Hematopoietic multipotent progenitor cell treated with erythropoietin and hydrocortisone succinate and interleukin-3 and kit ligand, for 6 days (in vitro differentiated cells): ENCODE data around the gene PDE6A.
"Not testable (repeated sequence)": the region's sequence is repeated elsewhere in the genome, so short reads cannot be mapped to it uniquely, and the experiment has no call there.

Experiments used
- DNase-seq: peaks from one replicate; pipeline ENCODE4 v3.0.0-alpha.2; 2015

The PDE6A gene

DNA sequence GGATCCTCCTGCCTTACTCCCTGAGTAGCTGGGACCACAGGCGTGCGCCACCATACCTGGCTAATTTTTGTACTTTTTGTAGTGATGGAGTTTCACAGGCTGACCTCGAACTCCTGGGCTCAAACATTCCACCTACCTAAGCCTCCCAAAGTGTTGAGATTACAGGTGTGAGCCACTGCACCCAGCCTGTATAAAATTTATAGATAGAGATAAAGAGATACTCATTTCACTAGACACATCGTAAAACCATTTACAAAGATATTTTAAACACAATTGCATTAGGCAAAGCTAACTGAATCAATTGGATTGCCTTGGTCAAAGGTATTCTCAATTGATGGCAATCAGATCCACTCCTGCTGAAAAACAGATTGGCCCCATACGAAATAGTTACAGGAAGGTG lies 52.0 kb downstream of the PDE6A start:
- DNase-seq, result no peak

DNA sequence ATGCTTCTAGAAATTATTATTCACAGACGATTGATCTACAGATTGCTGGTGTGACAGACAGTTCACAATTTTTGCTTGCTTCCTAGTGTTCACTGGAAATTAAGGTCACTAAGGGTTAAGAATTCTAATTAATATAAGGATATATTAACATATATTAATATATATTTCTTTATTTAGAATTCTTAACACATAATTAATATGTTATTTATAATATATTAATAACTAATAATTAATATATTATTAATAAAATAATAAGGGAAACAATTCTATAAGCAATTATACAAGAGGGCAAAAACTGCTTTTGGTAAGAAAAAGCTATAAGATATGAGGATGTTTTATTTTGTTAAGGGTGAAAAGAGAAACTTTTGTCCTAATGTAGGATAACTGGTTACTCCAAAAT lies 56.3 kb downstream of the PDE6A start:
- no peak for DNase-seq

DNA sequence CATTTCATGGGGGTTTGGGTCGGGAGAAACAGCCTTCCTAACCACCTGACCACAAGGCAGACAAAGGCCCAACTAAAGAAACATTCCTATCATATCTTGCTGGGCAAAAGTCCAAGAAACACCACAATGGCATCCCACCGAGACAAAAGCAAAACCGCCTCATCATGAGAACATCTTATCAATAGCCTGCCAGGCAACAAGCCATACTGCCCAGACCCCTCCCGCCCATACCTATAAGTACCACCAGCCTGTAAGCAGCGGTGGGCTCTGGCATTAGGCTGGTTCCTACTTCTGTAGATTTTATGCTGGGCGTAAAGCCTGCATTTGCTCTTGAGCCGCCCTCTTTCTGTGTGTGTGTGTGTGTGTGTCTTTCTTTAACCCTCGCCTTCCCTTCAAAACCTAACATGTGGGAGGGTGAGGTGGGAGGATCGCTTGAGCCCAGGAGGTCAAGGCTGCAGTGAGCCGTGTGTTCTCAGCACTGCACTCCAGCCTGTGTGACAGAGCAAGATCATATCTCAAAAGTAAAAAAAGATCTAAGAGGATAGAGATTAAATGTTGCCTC lies 56.9 kb downstream of the PDE6A start:
- DNase-seq, result peak; percentile 99

DNA sequence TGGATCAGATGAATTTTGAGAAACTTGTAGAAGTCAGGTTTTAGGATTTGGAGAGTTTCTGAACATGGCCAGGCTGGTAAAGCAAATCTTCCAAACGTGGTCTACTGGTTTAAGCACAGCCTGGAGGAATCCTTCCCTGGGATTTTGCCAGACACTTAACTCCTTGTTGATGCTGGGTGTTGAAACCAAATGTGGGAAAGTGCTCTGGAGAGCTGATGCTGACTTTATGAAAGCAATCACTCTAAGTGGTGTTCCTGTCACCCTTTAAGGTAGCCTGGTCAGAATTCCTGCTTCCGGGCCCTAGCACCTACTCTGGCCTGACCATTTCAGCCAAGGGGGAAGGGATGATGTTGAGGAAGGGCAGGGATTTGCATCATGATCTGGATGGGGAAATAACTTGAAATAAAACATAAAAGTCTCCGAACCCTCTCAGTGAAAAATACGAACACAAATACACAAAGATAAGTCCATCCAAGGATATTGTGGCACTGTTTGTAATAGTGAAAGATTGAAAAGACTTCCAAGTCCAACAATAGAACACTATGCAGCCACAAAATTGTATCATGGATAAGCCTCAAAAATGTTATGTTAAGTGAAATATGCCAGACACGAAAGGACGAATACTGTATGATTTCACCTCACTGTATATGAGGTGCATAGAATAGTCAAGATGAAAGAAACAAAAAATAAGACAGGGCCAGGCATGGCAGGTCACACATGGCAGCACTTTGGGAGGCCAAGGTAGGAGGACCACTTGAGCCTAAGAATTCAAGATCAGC lies 57.7 kb downstream of the PDE6A start:
- DNase-seq, result no peak

DNA sequence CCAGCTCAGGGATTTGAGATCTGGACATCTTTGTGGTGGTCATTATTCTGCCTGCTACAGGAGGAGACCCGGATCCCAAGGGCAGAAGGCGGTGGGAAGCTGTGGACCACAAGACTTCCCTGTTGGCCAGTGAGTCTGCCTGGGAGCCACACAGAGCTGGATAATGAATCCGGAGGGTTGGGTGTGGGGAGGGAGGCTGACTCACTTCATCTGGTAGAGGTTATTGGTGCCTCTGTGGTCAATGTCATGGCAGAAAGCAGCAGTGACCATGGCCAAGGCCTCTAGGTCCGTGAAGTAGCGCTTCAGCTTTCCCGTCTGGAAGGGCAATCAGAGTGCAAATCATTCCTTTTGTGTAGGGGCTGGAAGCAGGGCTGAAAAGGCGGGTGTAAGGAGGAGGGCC lies 58.5 kb downstream of the PDE6A start:
- DNase-seq, result no peak

DNA sequence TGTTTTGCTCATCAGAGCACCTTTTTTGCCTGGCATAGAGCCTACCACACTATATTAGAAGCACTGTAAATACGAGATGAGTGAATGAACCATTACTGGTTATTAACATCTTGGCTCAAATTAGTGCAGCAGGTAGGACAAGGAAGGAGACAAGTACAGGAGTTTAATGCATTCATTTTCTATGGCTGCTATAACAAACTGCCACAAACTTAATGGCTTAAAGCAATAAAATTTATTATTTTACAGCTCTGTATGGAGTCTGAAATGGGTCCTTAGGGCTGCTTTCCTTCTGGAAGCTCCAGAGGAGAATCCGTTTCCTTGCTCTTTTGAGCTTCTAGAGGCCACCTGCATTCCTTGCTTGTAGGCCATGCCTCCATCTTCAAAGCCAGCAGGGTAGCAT lies 59.1 kb downstream of the PDE6A start:
- no peak for DNase-seq

DNA sequence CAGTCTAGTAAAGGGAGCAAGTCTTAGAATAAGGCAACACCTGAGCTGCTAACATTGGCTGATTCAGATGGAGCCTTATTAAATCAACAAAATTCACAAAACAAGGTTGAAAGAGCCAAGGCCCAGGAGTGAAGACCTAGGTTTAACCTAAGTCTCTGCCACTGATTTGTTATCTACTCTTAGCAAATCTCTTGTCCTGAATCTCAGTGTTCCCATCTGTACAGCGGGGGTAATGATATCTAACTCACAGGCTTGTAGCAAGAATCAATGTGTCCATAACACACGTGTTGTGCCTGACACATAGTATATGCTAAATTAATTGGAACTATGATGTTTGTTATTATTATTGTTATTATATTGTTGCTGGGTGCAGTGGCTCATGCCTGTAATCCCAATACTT lies 61.0 kb downstream of the PDE6A start:
- no peak for DNase-seq

DNA sequence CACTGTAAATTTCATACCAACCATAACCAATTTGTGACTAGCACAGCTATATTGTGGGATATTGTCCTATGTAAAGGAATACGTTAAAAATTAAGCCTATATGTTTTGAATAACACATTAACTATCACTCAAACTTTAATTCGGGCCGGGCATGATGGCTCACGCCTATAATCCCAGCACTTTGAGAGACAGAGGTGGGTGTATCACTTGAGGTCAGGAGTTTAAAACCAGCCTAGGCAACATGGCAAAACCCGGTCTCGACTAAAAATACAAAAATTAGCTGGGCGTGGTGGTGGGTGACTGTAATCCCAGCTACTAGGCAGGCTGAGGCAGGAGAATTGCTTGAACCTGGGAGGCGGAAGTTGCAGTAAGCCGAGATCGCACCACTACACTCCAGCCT lies 62.0 kb downstream of the PDE6A start:
- DNase-seq, result not testable (repeated sequence)

DNA sequence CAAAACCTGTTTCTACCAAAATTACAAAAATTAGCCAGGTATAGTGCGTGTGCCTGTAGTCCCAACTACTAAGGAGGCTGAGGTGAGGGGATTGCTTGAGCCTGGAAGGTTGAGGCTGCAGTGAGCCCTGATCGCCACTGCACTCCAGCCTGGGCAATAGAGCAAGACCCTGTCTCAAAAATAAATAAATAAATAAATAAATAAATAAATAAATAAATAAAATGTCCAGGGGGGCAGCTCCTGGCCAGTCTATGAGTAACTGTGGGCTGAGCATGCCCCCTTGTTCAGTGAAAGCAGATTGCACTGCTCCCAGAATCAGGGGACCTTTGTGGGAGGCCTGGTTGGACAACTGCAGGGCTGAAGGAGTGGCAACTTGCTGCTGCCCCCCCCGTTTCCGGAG lies 62.7 kb downstream of the PDE6A start:
- no peak for DNase-seq

DNA sequence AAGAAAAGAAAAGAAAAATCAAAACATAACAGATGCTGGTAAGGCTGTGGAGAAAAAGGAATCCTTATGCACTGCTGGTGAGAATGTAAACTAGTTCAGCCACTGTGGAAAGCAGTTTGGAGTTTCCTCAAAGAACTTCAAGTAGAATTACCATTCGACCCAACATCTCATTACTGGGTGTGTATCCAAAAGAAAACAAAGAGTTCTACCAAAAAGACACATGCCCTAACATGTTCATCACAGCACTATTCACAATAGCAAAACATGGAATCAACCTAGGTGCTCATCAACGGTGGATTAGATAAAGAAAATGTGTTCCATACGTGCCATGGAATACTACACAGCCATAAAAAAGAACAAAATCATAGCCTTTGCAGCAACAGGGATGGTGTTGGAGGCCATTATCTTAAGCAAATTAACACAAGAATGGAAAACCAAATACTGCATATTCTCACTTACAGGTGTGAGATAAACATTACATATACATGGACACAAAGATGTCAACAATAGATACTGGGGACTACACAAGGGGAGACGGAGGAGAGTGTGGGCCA lies 63.4 kb downstream of the PDE6A start:
- no peak for DNase-seq

DNA sequence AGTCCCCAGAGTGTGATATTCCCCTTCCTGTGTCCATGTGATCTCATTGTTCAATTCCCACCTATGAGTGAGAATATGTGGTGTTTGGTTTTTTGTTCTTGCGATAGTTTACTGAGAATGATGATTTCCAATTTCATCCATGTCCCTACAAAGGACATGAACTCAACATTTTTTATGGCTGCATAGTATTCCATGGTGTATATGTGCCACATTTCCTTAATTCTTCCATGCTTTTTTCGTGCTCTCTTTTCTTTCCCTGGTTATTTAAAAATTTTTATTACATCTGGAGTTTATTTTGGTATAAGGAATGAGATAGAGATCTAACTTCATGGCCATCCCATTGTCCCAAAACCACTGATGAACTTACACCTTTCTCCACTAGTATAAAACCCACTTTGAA lies 65.0 kb downstream of the PDE6A start:
- not testable (repeated sequence) for DNase-seq

DNA sequence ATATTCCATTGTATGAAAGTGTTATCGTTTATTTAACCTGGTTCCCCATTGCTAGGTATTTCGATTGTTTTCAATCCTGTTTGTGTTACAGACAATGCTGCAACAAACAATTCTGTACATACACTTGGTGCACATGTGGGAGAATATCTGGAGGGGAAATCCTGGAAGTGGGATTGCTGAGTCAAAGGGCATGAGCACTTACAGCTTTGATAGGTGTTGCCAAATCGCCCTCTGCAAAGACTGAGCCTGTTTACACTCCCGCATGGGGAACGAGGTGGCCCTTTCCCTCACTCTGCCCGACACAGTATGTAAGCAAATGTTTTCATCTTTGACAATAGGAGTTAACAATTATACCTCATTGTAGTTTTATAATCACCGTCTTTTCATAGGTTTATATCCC lies 66.2 kb downstream of the PDE6A start:
- no peak for DNase-seq

DNA sequence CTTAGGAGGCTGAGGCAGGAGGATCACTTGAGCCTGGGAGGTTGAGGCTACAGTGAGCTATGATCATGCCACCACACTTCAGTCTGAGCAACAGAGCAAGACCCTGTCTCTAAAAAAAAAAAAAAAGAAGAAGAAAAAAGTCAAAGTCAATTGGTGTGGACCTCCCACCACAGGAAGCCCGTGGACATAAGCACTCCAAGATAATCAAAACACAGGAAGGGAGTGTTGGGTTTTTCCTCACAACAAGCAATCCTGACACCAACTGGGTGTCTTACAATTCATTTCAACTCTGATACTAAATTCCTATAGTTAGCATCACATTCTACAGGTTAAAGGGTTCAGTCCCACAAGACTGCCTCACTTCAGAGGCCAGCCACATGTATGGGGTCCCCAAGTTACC lies 70.7 kb downstream of the PDE6A start:
- DNase-seq, result no peak

DNA sequence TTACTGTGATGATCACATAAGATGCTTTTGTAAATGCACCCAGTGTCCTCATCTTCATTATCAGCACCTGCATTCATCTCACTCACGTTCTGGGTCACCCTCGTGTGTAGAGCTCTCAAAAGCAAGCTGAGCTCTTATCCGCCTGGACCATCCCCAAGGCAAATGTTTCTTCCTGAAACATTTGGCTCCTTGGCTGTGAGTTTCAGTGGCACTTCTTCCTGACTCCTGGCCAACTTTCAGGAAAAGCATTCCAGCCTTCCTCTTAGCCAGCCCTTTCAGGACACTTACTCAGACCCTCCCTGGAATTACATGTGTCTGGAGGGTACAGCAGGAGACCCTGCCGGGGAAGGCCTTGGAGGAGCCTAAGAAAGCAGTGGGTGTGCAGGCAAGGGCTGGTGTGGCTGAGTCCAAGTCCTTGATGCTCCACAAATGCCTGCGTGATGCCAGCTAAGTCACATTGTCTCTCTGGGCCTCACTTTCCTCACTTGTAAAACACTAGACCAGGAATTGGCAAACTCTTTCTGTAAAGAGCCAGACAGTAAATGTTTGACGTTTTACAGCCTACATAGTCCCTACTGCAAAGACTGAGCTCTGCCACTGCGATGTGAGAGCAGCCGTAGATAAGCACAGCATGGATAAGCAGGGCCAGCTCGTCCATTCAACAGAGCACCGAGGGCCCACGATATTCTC lies 72.1 kb downstream of the PDE6A start:
- DNase-seq, result peak; percentile 48

DNA sequence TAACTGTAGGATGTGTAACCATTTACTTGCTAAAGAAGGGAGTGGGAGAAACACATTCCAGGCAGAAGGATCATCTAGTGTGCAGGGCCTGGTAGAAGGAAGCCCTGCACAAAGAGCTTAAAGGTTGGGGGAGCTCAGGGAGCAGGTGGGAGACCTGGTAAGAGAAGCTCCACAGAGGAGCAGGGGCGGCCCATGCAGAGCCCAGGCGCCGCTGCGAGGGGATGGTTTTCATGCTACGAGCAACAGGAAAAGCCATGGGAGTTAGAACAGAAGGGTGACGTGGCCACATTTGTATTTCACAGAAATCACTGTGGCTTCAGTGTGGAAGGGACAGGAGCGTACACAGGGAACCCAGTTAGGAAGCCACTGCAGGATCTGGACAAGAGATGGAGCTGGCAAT lies 73.1 kb downstream of the PDE6A start:
- no peak for DNase-seq

DNA sequence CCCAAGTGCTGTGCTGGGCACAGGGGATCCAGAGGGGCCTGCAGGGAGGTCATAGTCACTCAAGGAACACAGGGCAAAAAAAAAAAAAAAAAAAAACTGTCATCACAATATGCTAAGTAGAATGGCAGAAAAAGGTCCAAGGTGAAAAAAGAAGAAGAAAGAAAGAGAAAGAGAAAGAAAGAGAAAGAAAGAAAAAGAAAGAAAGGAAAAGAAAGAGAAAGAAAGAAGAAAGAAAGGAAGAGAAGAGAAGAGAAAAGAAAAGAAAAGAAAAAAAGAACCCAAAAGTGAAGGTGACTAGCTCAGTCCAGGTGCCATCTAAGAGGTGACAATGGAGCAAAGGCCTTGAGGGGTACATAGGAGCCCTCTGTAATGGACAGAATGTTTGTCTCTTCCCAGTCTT lies 73.9 kb downstream of the PDE6A start:
- DNase-seq, result no peak

DNA sequence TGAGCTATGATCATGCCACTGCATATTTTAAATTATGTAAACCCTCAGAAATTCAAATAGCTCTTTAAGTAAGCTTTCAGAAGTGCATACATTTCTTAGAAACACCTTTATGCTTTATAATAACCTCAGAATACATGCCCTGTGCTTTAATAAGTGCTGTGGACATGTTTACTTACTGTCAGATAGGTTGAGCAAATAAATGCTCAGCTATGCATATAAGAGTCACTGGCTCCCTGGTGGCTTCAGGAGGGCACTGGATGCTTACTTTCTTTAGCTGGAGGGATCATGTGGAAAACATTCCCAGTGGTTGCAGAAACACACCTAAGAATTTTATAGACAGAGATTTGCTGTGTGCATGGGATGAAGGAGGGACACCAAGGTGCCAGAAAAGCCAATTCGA lies 74.4 kb downstream of the PDE6A start:
- no peak for DNase-seq

DNA sequence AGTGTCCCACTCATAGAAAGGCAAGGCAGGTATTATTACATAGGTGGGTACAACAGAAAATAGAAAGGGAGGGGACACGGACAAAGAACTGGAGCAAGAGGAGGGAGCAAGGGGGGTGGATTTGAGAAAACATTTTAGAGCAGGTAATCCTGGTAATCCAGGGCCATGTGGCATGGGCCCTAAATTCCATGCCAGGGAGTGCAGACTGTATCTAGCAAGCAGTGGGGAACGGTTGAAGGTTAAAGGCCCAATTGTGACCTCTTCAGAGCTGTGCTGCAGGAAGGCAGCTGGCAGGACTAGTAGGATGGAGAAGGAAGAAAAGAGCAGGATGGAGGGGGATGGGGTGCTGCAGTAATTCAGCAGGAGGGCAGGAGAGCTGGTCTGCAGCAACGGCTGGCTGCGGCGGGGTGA lies 75.2 kb downstream of the PDE6A start:
- no peak for DNase-seq

DNA sequence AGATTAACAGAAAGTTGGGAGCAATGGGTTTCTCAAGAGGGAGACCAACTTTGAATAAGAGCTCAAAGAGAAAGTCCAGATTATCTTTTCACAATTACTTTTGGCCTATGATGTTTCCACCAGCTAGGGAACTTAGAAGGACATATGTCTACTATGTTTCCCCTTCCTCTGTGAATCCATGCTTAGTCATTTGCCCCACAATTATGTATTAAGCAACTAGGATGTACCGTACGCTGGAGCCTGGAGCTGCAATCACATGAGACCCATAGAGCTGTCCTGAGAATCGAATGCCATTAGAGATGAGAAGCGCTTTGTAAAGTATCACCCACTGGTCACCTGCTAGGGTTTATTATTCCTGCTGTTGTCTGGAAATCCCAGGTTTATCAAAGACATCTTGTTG lies 78.8 kb downstream of the PDE6A start:
- DNase-seq, result no peak

DNA sequence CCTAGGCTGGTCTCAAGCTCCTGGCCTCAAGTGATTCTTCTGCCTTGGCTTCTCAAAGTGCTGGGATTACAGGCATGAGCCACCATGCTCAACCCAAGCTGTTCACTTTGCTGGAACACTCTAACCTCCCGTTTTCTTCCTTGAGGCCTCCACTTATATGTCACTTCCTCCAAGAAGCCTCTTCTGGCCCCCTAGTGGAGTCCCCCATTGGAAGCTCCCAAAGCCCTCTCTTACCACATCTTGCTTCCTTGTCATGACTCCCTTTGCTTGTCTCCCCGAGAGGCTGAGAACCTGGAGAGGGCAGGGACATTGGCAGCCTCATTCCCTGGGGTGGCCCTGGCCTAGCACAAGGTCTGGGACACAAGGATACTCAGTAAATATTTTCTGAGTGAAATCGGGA lies 80.8 kb downstream of the PDE6A start:
- DNase-seq, result no peak

DNA sequence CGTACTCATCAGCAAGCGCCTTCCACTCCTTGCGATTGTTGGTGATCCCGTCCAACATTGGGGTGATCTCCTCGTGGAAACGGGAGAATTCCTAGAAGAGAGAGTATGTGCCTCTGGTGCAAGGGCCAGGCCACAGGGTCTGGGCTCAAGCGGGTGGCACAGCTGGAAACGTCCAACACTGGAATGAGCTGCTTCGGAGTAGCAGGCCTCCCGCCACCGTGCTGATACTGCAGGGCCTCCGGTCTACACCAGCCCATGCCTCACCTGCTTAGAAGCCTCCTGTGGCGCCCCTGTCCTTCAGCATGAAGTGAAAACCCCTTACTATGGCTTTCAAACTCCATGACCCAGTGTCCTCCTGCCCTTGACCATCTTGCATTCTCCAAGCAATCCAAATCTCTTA lies 81.4 kb downstream of the PDE6A start:
- no peak for DNase-seq

DNA sequence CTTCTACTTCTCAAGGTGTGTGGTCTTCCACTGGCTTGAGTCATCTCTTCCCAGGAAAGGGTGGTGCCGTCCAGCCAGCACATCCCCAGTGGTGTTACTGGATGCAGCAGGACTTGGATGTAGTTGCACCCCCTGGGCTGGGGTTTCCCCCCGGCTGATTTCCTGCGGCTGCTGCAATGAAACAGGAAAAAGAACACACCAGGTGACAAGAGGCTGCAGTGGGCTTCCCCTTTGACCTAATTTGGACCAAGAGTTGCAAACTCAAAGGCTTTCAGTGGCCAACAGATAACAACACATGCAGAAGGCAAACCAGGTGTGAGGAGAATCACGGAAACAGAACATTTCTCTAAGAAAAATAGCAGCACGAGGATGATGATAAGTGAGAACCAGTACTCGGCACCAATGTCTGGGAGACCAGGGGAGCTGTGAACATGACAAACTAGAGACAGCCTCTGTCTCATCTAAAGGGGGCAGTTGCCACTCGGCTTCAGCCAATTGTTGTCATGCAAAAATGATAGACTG lies 83.7 kb downstream of the PDE6A start:
- DNase-seq, result no peak

DNA sequence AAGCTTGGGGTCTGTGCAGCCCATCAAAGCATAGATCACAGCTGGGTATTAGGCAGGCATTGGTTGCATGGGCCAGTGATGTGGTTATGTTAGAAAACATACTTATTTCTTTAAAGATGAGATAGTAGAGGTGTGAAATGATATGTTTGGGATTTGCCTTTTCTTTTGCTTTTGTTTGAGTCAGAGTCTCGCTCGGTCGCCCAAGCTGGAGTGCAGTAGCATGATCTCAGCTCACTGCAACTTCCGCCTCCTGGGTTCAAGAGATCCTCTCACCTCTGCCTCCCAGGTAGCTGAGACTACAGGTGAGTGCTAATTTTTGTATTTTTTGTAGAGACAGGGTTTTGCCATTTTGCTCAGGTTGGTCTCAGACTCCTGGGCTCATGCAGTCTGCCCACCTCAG lies 84.8 kb downstream of the PDE6A start:
- DNase-seq, result no peak

DNA sequence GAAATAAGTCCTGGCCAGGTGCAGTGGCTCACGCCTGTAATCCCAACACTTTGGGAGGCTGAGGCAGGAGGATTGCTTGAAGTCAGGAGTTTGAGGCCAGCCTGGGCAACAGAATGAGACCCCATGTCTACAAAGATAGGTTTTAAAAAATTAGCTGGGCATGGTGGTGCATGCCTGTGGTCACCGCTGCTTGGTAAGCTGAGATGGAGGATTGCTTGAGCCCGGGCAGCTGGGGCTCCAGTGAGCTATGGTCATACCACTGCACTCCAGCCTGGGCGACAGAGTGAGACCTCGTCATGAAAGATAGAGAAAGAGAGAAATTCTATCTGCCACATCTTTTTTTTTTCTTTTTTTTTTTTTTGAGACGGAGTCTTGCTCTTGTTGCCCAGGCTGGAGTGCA lies 86.1 kb downstream of the PDE6A start:
- DNase-seq, result not testable (repeated sequence)
